GM12878 (cell line): ENCODE measurements around the gene TOPORS. TPM values are rescaled to one million over a fixed set of nuclear protein-coding genes. Genes with fewer than 3 reads are reported as not detected.

Experiments
- ATAC-seq: fragments of 200-7000 bp; cut with Tn5 transposase; 3 replicates; pipeline ENCODE4 v1.9.1; 2020; ENCODE audit warnings: mild to moderate bottlenecking, moderate library complexity
- Bru-seq: library from RNA; stranded (reverse); fragments of 400-500 nt; gene quantifications from one replicate; lab custom pipeline; 2021; lab: Mats Ljungman, UMichigan
- BruChase-seq, 2 experiments: library from RNA; stranded (reverse); fragments of 400-500 nt; gene quantifications; one replicate each; lab custom pipeline; 2021; lab: Mats Ljungman, UMichigan
- BruUV-seq: library from RNA; stranded (reverse); fragments of 400-500 nt; replicated peaks from 2 replicates; lab custom pipeline; 2021; lab: Mats Ljungman, UMichigan
- CTCF ChIA-PET: fragments of 300-600 bp; sonication (Branson Sonifier 250); formaldehyde crosslinking; extraction: SDS; loops from one replicate; lab custom pipeline; 2021; ENCODE audit warnings: inconsistent platforms; lab: Yijun Ruan, JAX
- POLR2A ChIA-PET: fragments of 350-600 bp; formaldehyde crosslinking; extraction: SDS; loops from one replicate; lab custom pipeline; 2021; ENCODE audit warnings: inconsistent platforms; lab: Charles Lee
- RAD21 ChIA-PET: fragments of 300-600 bp; sonication (Branson Sonifier 250); formaldehyde crosslinking; loops from one replicate; lab custom pipeline; 2023; ENCODE audit warnings: antibody characterized with exemption; ENCODE audit not compliant: unreplicated experiment; lab: Charles Lee
- SMC1A ChIA-PET: fragments of 300-600 bp; sonication (Branson Sonifier 250); formaldehyde crosslinking; loops from one replicate; lab custom pipeline; 2023; ENCODE audit not compliant: unreplicated experiment, uncharacterized antibody; lab: Charles Lee
- DNase-seq: peaks from one replicate; pipeline ENCODE4 v3.0.0-alpha.2; 2011; ENCODE audit warnings: low read depth, low spot score
- FAIRE-seq: peaks from 3 replicates; lab custom pipeline; 2011; peaks lifted over from hg19 to GRCh38; lab: Jason Lieb, UNC
- H2AFZ ChIP-seq: 2 replicates; pipeline ENCODE4 v1.6.0; 2011; ENCODE audit warnings: low read depth, low read length, control low read depth; ENCODE audit not compliant: control insufficient read depth
- H3K27ac ChIP-seq: 2 replicates; pipeline ENCODE4 v1.5.1; 2011; ENCODE audit warnings: control low read depth; ENCODE audit not compliant: control insufficient read depth, insufficient read depth
- H3K27me3 ChIP-seq, 2 experiments: replicated peaks in 1 of 2; 2 replicates each; pipeline versions ENCODE4 v1.6.0 to v1.6.1; 2011; ENCODE audit warnings: low read length in 1 of 2; ENCODE audit not compliant: control insufficient read depth in 2 of 2, insufficient read depth in 2 of 2
- H3K36me3 ChIP-seq, 2 experiments: 2 replicates each; pipeline ENCODE4 v1.5.1; 2011; ENCODE audit warnings: low read length in 1 of 2; ENCODE audit not compliant: control insufficient read depth in 2 of 2, insufficient read depth in 2 of 2
- H3K4me1 ChIP-seq: 2 replicates; pipeline ENCODE4 v1.6.1; 2011; ENCODE audit warnings: mild to moderate bottlenecking, low read length, moderate library complexity, mixed read lengths; ENCODE audit not compliant: control insufficient read depth, insufficient read depth
- H3K4me2 ChIP-seq: 2 replicates; pipeline ENCODE4 v1.6.0; 2011; ENCODE audit warnings: control low read depth; ENCODE audit not compliant: control insufficient read depth, insufficient read depth
- H3K4me3 ChIP-seq: fragments of 200-600 bp; sonication (generic); 2 replicates; pipeline ENCODE4 v1.5.1; 2016
- H3K79me2 ChIP-seq: 2 replicates; pipeline ENCODE4 v1.6.0; 2011; ENCODE audit warnings: low read length; ENCODE audit not compliant: control insufficient read depth, insufficient read depth
- H3K9ac ChIP-seq: 2 replicates; pipeline ENCODE4 v1.8.0; 2011; ENCODE audit warnings: low read length, control low read depth, mixed read lengths; ENCODE audit not compliant: control insufficient read depth, insufficient read depth
- H3K9me3 ChIP-seq: replicated peaks from 3 replicates; pipeline ENCODE4 v1.5.1; 2011; ENCODE audit warnings: mild to moderate bottlenecking, low read length; ENCODE audit not compliant: control insufficient read depth, insufficient read depth
- H4K20me1 ChIP-seq: 2 replicates; pipeline ENCODE4 v1.6.0; 2011; ENCODE audit not compliant: control insufficient read depth, insufficient read depth
- BACH1 ChIP-seq: fragments of 450-650 bp; IDR thresholded peaks from 2 replicates; pipeline ENCODE4 v1.6.1; 2017; ENCODE audit warnings: mild to moderate bottlenecking, borderline replicate concordance
- GABPA ChIP-seq: IDR thresholded peaks from 2 replicates; pipeline ENCODE4 v1.6.1; 2014; ENCODE audit warnings: antibody characterized with exemption, low read depth, mild to moderate bottlenecking, inconsistent platforms
- MTA2 ChIP-seq: fragments of 450-650 bp; IDR thresholded peaks from 2 replicates; pipeline ENCODE4 v1.6.1; 2016; ENCODE audit warnings: low read depth, mild to moderate bottlenecking, moderate library complexity
- RB1 ChIP-seq: fragments of 450-650 bp; formaldehyde crosslinking; IDR thresholded peaks from 2 replicates; pipeline ENCODE4 v1.6.1; 2017; ENCODE audit warnings: mild to moderate bottlenecking, borderline replicate concordance
- RCOR1 ChIP-seq: conservative IDR thresholded peaks from 2 replicates; pipeline ENCODE4 v1.6.1; 2012; ENCODE audit warnings: low read depth, low read length, improper control_type of control experiment
- RELA ChIP-seq: fragments of 450-650 bp; IDR thresholded peaks from 2 replicates; pipeline ENCODE4 v1.8.0; 2014; ENCODE audit warnings: borderline replicate concordance; ENCODE audit not compliant: partially characterized antibody
- ZNF274 ChIP-seq: IDR thresholded peaks from one replicate; pipeline ENCODE4 v1.8.0; 2011; ENCODE audit not compliant: insufficient read length, insufficient read depth
- ZZZ3 ChIP-seq: IDR thresholded peaks from 2 replicates; pipeline ENCODE4 v1.6.1; 2011; ENCODE audit warnings: low read depth; ENCODE audit not compliant: control insufficient read depth, insufficient read length
- WGBS: methylation state at CpG from one replicate; pipeline ENCODE4 v1.1.6; 2016; ENCODE audit warnings: low lambda C conversion rate; ENCODE audit not compliant: insufficient replicate concordance, insufficient coverage; ENCODE audit errors: missing lambda C conversion rate; 5-methylcytosine and 5-hydroxymethylcytosine counted together
- in situ Hi-C: fragments of 300-500 bp; cut with MboI; formaldehyde crosslinking; loops from 9 replicates; pipeline ENCODE4 v1.14.3; 2018; ENCODE audit warnings: mixed read lengths
- intact Hi-C: fragments of 100-400 bp; cut with micrococcal nuclease; formaldehyde crosslinking; loops from one replicate; pipeline ENCODE4 v1.14.2; 2022; ENCODE audit not compliant: unreplicated experiment
- long read RNA-seq, 2 experiments: library from polyadenylated mRNA; unstranded; transcript quantifications; one replicate each; pipeline ENCODE4 v2.0.0, GENCODE V29; 2019 to 2020
- polyA minus RNA-seq, 3 experiments: library from RNA; depleted of rRNA, polyadenylated mRNA; stranded (reverse); fragments of >200 nt; gene quantifications; 2 replicates each; pipeline ENCODE4 v1.2.3, GENCODE V29; 2011
- polyA plus RNA-seq, 11 experiments: library from polyadenylated mRNA; depleted of rRNA in 4 of 11; unstranded in 6 of 11; stranded (reverse) in 5 of 11; fragments of >200 nt; fragmentation: Nextera tagmentation in 4 of 11; fragmentation: Illumina TruSeq in 1 of 11; extraction: Ambion mirVana in 4 of 11; extraction: Trizol in 1 of 11; gene quantifications; 1 replicate in 1 of 11; 2 replicates in 10 of 11; pipeline versions ENCODE4 v1.2.1 to v1.2.3, GENCODE V29; 2011 to 2016; ENCODE audit warnings: inconsistent platforms in 2 of 11, missing spikeins in 2 of 11, low read depth in 1 of 11
- total RNA-seq, 4 experiments: library from RNA; depleted of rRNA in 3 of 4; stranded (reverse); fragments of >200 nt in 3 of 4; fragmentation: Illumina TruSeq in 1 of 4; extraction: Trizol in 1 of 4; gene quantifications; 2 replicates each; pipeline versions ENCODE4 v1.2.1 to v1.2.3, GENCODE V29; 2013 to 2021
- TF ChIP-seq, protein P1 (sequence below): IDR thresholded peaks from 2 replicates; pipeline ENCODE4 v1.6.1; 2012; ENCODE audit warnings: low read depth, low read length, improper control_type of control experiment
- TF ChIP-seq, protein P2 (sequence below): fragments of 450-650 bp; IDR thresholded peaks from 2 replicates; pipeline ENCODE4 v1.6.1; 2017; ENCODE audit warnings: low read depth, mild to moderate bottlenecking, moderate library complexity
- TF ChIP-seq, protein P3 (sequence below): IDR thresholded peaks from 2 replicates; pipeline ENCODE4 v1.6.1; 2011; ENCODE audit warnings: borderline replicate concordance, low read depth, mild to moderate bottlenecking, moderate library complexity, low read length; ENCODE audit not compliant: insufficient read depth, poor library complexity, severe bottlenecking

Gene TOPORS
- total RNA-seq (2013; cell fraction: nucleolus; rRNA removed) = 26.2 and 29.2 TPM in 2 replicates
- total RNA-seq (2014; rRNA removed) (14.0 and 19.2 TPM in 2 replicates), total RNA-seq (2014; rRNA removed; fragmentation: Illumina TruSeq; extraction: Trizol) (27.1 and 27.8 TPM in 2 replicates), total RNA-seq (2021) (12.7 and 12.8 TPM in 2 replicates), polyA plus RNA-seq (2011; rRNA removed) (14.6 and 22.6 TPM in 2 replicates), polyA plus RNA-seq (2014; fragmentation: Illumina TruSeq; extraction: Trizol) (20.6 and 28.0 TPM in 2 replicates), polyA plus RNA-seq (2014; fragmentation: Nextera tagmentation; extraction: Ambion mirVana) (1 to 10 TPM; 6.0 to 6.6 TPM), polyA plus RNA-seq (2014; rRNA removed) (7.3 and 9.1 TPM in 2 replicates), polyA plus RNA-seq (2016; fragmentation: Nextera tagmentation; extraction: Ambion mirVana) (10 to 100 TPM; 17.9 to 18.2 TPM), polyA minus RNA-seq (2011; rRNA and poly(A)+ RNA removed) (16.9 and 24.3 TPM in 2 replicates), Bru-seq, nascent RNA (percentile 91 among the genes with signal in this experiment), BruChase-seq, experiment 1, labeled RNA remaining after a 6-hour chase (percentile 75 among the genes with signal in this experiment), BruChase-seq, experiment 2, labeled RNA remaining after a 2-hour chase (percentile 94 among the genes with signal in this experiment)
- polyA plus RNA-seq (2011; ENCODE audit: low read depth) = 5.1 TPM
- polyA plus RNA-seq (2011; cell fraction: cytosol; rRNA removed) = 4.8 and 6.0 TPM in 2 replicates
- polyA plus RNA-seq (2011; cell fraction: nucleus; rRNA removed) = 11.4 and 12.2 TPM in 2 replicates
- 8.0 and 9.8 TPM in 2 replicates for polyA plus RNA-seq (2012)
- polyA minus RNA-seq (2011; cell fraction: cytosol; rRNA and poly(A)+ RNA removed) = 5.2 and 6.2 TPM in 2 replicates
- 9.3 and 14.2 TPM in 2 replicates for polyA minus RNA-seq (2011; cell fraction: nucleus; rRNA and poly(A)+ RNA removed)
- long read RNA-seq, experiment 1, full-length matches to known transcripts = 15 of 22 reads
- long read RNA-seq, experiment 1, partial matches to known transcripts = 6 of 22 reads
- long read RNA-seq, experiment 1, other reads (novel, unspliced or antisense) = 1 of 22 reads
- long read RNA-seq, experiment 2, full-length matches to known transcripts = 205 of 271 reads
- long read RNA-seq, experiment 2, partial matches to known transcripts = 41 of 271 reads
- long read RNA-seq, experiment 2, other reads (novel, unspliced or antisense) = 25 of 271 reads

DNA sequence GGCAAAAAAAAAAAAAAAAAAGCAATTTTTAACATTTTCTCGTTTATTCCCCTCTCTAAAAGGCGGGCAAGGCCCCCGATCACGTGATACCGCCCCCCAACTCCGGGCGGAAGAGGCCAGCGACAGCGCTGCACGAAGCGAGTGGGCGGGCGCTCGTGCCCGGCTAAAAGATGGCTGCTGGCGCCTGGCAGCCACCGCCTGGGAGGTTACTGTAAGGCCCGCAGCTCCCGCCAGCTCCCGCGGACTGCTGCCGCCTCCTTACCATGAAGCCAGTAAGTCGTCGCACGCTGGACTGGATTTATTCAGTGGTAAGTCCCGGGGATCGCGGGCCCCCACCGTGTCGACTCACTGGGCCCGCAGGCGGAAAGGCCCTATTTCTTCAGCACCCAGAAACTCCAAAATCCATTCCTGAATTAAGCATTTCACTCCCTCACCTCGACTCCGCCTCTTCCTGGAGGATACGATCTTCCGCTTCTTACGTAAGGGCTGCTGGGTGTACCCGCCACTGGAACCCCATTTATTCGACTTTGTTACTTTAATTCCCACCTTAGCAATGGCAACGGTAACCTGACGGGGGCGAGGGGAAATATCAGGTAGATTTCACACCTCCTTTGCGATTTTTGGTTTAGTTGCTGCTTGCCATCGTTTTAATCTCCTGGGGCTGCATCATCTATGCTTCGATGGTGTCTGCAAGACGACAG is at the start of gene TOPORS, which contains the start of gene SMIM27:
TSS of gene TOPORS (minus strand) at position 415 of the 701 bp plus-strand sequence. CDS start at position 265, 150 bp downstream.
TSS of gene SMIM27 (plus strand) at position 156 of the 701 bp plus-strand sequence. CDS start at position 264, 108 bp downstream.
- Histone ChIP-seq H3K27ac (peak within 1 kb of the TSS; percentile 96), H3K4me3 (peak within 1 kb of the TSS; percentile 83), H3K9me3 (no peaks in the 10 kb centered on the region; the same call in 2 of the 3 replicates), H2AFZ (peak within 1 kb of the TSS; percentile 94), H3K27me3 (no peaks in the 10 kb centered on the region), H3K79me2 (peaks cover 47% of the 10 kb centered on the region), H4K20me1 (no peaks in the 10 kb centered on the region), H3K4me2 (peak within 1 kb of the TSS; percentile 83), H3K4me1 (peaks cover 8% of the 10 kb centered on the region), H3K36me3 (0 out of 4 replicates have a peak, but pooled peaks cover 0 to 3% of the 10 kb centered on the region in 2 experiments), H3K9ac (peak within 1 kb of the TSS; percentile 71)
- POLR2A ChIA-PET = interaction anchor here (1.0 to 2.8 kb wide), 4 partner anchors 14 to 168 kb away, joined by 3 to 12 read pairs (median 8); partner anchors contain the start of genes ACO1 and RIGI
- intact Hi-C loops (loop anchor here (1.0 kb wide), 2 partner anchors 20 to 26 kb away; partner anchors contain the start of gene RIGI), in situ Hi-C loops (no loop called here)
- CTCF ChIA-PET = interaction anchor here (0.6 to 5.6 kb wide), 9 partner anchors 9 to 500 kb away, joined by 3 to 48 read pairs (median 4); partner anchors contain the start of genes ACO1, NDUFB6 and RIGI
- SMC1A ChIA-PET = interaction anchor here (1.1 to 4.0 kb wide), 4 partner anchors 20 to 173 kb away, joined by 4 to 29 read pairs (median 8); partner anchors contain the start of gene RIGI
- FAIRE-seq (peak; percentile 7), ATAC-seq (peak; percentile 85), DNase-seq (peak; percentile 48)
- under 1% methylated on average over 46 of the region's 46 CpGs for WGBS
- RAD21 ChIA-PET = interaction anchor here (1.0 to 4.7 kb wide), 4 partner anchors 21 to 174 kb away, joined by 3 to 51 read pairs (median 5); partner anchors contain the start of genes NDUFB6 and RIGI
- TSS peak; percentile 86 for BruUV-seq
- TF ChIP-seq, protein P1, sequence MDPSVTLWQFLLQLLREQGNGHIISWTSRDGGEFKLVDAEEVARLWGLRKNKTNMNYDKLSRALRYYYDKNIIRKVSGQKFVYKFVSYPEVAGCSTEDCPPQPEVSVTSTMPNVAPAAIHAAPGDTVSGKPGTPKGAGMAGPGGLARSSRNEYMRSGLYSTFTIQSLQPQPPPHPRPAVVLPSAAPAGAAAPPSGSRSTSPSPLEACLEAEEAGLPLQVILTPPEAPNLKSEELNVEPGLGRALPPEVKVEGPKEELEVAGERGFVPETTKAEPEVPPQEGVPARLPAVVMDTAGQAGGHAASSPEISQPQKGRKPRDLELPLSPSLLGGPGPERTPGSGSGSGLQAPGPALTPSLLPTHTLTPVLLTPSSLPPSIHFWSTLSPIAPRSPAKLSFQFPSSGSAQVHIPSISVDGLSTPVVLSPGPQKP = no peak
- TF ChIP-seq RELA (peak; percentile 57), MTA2 (no peak), ZNF274 (no peak), RCOR1 (no peak; the same call in 1 of the 2 replicates), RB1 (peak; percentile 96), GABPA (peak; percentile 75), BACH1 (peak; percentile 58; the same call in 1 of the 2 replicates), ZZZ3 (no peak)
- TF ChIP-seq, protein P2, sequence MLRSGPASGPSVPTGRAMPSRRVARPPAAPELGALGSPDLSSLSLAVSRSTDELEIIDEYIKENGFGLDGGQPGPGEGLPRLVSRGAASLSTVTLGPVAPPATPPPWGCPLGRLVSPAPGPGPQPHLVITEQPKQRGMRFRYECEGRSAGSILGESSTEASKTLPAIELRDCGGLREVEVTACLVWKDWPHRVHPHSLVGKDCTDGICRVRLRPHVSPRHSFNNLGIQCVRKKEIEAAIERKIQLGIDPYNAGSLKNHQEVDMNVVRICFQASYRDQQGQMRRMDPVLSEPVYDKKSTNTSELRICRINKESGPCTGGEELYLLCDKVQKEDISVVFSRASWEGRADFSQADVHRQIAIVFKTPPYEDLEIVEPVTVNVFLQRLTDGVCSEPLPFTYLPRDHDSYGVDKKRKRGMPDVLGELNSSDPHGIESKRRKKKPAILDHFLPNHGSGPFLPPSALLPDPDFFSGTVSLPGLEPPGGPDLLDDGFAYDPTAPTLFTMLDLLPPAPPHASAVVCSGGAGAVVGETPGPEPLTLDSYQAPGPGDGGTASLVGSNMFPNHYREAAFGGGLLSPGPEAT = peak; percentile 85
- TF ChIP-seq, protein P3, sequence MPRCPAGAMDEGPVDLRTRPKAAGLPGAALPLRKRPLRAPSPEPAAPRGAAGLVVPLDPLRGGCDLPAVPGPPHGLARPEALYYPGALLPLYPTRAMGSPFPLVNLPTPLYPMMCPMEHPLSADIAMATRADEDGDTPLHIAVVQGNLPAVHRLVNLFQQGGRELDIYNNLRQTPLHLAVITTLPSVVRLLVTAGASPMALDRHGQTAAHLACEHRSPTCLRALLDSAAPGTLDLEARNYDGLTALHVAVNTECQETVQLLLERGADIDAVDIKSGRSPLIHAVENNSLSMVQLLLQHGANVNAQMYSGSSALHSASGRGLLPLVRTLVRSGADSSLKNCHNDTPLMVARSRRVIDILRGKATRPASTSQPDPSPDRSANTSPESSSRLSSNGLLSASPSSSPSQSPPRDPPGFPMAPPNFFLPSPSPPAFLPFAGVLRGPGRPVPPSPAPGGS = no peak
